Stimulated activated CD8-positive, alpha-beta memory T cell treated with anti-CD3 and anti-CD28 coated beads, Interleukin-4, amount 100 ng/mL, for 4 hours (primary cell): ENCODE measurements around the gene PHLPP1.

Experiments used
- DNase-seq, 2 donors: peaks; one replicate each; pipeline ENCODE4 v3.0.0-alpha.2; 2020; ENCODE audit warnings: low read depth in 2 of 2, low spot score in 1 of 2

The PHLPP1 gene

GRCh38 chr18:62741118-62741566 lies 25.8 kb downstream of the PHLPP1 start:
- no peak for DNase-seq

GRCh38 chr18:62741584-62741983 lies 26.2 kb downstream of the PHLPP1 start:
- DNase-seq: no peak

DNA sequence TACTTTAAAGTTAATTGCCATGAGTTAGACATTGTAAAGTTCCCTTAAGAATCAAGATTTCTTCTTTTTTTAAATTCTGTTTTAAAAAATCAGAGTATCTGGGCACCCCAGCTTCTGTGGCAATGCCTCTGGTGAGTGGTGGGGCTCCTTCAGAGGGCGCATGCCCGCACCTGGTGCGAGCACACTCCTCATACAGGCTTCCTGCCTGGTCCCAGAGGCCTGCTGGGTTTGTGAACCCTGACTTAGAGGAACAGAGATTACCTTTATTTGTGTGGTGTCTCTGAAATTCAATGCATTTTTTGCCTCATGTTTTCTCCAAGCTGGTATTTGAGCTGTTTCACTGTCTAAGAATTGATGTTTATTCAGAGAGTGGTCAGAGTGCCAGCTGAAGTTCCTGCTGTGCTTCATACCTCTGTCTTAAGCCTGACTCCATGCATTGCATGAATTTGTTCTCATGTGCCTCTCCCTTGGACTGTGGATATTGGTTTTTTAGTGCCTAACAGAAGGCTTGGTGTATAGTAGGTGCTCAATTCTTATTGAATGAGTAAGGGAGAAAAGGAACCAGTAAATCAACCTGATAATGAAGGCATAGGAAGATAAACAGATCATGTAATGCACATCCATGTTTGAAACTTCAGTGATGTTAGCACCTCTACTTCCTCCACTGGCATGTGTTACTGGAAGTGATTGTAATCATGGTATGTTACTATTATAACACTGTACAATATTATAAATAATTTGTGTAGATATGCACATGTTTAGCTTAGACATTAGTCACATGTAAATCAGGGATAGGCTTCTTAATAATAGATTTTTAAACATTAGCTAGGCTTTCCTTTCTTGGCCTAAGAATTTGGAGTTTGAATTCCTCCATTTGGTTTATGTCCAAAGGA lies 29.0 kb downstream of the PHLPP1 start:
- no peak for DNase-seq

DNA sequence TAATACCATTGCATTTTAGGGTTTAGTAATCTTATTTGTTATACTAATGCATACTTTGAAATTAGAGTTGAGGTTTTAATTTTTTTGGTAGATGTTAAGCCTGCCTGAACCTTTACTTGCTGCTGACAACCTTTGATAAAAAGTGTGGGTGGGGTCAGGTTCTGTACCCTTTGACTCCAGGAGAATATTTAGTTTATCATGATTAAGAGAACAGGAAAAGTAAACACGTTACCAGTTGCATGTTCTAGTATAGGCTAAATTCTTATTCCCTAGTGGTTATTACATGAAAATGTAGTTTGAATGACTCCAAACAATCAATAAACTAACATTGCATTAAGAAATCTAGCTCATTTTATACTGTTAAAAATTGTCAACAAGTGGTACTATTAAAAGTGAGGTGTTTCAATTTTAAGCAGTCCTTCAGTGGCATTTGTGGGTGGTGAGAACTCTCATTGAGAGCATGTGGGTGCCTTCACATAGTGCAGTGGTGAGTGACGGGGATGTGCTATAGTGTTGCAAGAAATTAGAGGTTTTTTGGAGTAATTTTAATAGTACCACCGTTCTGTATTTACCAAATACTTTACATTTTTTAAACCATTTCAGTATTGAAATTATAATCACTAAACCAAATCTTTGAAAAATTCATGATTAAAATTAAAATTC lies 29.9 kb downstream of the PHLPP1 start:
- no peak for DNase-seq

DNA sequence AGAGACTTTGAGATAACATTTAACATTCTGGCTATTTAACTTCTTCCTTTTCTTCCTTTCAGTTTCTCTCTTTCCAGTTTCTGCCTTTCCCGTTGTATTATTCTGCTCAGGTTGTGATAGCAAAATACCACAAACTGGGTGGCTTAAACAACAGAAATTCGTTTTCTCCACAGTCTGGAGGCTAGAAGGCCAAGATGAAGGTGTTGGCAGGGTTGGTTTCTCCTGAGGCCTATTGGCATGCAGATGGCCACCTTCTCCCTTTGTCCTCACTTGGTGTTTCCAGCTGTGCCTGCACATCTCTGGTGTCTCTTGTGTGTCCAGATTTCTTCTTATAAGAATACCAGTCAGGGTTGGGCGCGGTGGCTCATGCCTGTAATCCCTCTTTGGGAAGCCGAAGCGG lies 34.0 kb downstream of the PHLPP1 start:
- no peak for DNase-seq

DNA sequence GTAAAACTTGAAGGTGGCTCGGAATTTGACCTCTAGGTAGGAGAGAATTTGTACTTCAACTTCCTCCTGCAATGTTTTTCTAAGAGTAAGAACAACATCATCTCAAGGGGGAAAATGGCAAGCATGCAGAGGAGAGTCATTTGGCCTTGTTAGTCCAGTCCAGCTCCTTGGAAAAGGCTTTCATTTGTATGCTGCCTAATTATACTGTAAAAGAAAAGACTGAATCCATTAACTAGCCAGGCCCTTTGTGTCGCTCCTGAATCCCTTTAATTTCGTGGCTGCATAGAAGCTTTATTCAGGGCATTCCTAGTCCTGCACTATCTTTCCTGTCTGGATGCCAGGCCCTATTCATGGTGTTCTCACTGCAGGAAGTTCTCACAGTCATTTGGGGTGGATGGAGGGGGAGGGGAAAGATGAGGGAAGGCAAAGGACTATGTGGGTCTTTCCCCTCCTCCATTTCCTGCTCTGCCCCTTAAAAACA lies 36.0 kb downstream of the PHLPP1 start:
- DNase-seq: no peak

DNA sequence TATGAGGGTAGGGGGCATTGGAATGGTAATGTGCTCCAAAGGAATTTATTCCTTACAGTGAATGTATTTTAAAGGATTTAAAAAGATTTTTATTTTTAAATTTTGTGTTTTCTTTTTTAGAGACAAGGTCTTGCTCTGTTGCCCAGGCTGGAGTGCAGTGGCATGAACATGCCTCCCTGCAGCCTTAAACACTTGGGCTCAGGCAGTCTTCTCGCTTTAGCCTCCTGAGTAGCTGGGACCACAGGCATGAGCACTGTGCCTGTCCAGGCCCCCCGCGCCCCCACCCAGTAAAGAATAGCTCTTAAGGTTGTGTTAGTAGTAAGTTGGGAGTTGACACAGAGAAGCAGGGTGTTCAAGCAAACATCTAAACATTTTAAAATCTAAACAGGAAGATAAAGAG lies 36.6 kb downstream of the PHLPP1 start:
- no peak for DNase-seq

GRCh38 chr18:62754026-62754425 lies 38.7 kb downstream of the PHLPP1 start:
- DNase-seq: no peak

DNA sequence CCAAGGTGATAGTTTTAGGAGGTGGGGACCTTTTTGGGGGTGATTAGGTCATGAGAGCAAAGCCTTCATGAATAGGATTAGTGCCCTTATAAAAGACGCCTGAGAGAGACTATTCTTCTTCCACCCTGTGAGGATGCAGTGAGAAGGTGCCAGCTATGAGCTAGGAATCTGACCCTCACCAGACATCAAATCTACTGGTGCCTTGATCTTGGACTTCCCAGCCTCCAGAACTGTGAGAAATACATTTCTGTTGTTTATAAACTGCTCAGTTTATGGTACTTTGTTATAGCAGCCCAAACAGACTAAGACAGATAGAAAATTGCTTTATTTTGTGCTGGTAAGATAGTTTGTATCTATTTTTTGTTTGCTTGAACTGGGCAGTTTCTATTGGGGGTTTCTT lies 40.1 kb downstream of the PHLPP1 start:
- no peak for DNase-seq

- DNase-seq: no peak
Measured at GRCh38 chr18:62755946-62756345, 40.6 kb downstream of the PHLPP1 start.

DNA sequence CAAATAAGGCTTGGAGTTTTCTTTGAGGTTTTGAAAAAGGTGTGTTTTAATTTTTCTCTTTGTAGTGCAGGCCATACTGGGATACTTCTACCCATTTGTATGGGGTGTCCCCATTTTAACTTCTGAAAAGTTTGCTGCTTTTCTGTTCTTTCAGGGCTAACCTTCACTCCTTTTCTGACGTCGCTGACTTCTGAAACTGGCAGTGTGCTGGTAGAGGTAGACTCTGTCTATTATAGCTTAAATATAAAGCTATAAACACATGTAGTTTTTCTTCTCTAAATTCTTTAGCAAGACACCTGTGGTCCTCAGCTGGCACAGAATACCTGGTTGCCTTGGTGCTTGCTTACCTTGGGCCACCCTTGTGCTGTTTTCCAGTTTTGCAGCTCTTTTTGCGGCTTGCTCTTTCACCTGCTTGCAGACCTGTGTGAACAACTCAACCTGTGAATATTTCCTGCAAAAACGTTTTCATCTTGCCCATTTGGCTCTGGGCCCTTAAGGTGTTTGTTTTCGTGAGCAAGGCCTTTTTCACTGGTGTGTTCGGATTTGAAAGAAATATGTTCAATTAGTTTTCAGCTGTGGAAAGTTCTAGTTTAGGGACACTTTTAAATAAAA lies 42.2 kb downstream of the PHLPP1 start:
- no peak for DNase-seq

- DNase-seq: no peak
Measured at GRCh38 chr18:62758591-62758990, 43.2 kb downstream of the PHLPP1 start.

- no peak for DNase-seq
Measured at GRCh38 chr18:62759704-62760402, 44.5 kb downstream of the PHLPP1 start.

- DNase-seq: no peak
Measured at GRCh38 chr18:62760403-62760734, 45.0 kb downstream of the PHLPP1 start.

- DNase-seq: no peak
Measured at GRCh38 chr18:62763101-62763521, 47.8 kb downstream of the PHLPP1 start.

GRCh38 chr18:62766266-62766665 lies 50.9 kb downstream of the PHLPP1 start:
- no peak for DNase-seq

DNA sequence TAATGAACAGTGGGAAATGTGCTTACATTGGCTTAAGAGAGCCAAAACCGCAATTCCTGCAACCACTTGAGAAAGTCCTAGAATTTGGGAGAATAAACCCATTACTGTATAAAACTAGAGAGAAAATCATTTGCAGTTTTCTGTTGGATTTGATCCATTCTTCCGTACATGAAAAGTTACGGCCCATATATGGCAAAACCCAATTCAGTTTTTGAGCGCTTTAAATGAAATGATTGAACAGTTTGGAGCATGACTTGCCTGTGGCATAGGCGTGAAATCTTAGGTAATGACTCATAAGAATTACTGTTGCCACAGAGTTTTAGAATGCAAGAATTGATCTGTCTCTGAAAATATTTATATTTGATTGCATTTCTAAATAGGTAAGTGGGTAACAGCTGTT lies 52.0 kb downstream of the PHLPP1 start:
- no peak for DNase-seq

- no peak for DNase-seq
Measured at GRCh38 chr18:62767836-62768557, 52.7 kb downstream of the PHLPP1 start.

GRCh38 chr18:62768558-62768943 lies 53.2 kb downstream of the PHLPP1 start:
- DNase-seq: no peak

GRCh38 chr18:62769216-62769615 lies 53.9 kb downstream of the PHLPP1 start:
- DNase-seq: no peak
